Endothelial cell (in vitro differentiated cells): ENCODE results near the gene INSYN2B. TPM values are rescaled to one million over a fixed set of nuclear protein-coding genes. Genes with fewer than 3 reads are reported as not detected.

Experiments
- DNase-seq: peaks from one replicate; pipeline ENCODE4 v3.0.0; 2021; ENCODE audit warnings: low spot score
- H3K27ac Mint-ChIP-seq: one replicate; pipeline ENCODE4 v1.8.0; 2021; ENCODE audit warnings: mixed read lengths, inconsistent platforms; ENCODE audit not compliant: unreplicated experiment
- H3K27me3 Mint-ChIP-seq: one replicate; pipeline ENCODE4 v1.8.0; 2021; ENCODE audit warnings: mild to moderate bottlenecking, moderate library complexity, mixed read lengths, inconsistent platforms; ENCODE audit not compliant: unreplicated experiment
- H3K36me3 Mint-ChIP-seq: one replicate; pipeline ENCODE4 v1.8.0; 2021; ENCODE audit warnings: mild to moderate bottlenecking, low read depth, mixed read lengths, inconsistent platforms; ENCODE audit not compliant: unreplicated experiment
- H3K4me1 Mint-ChIP-seq: one replicate; pipeline ENCODE4 v1.8.0; 2021; ENCODE audit warnings: mild to moderate bottlenecking, mixed read lengths, inconsistent platforms; ENCODE audit not compliant: unreplicated experiment
- H3K4me3 Mint-ChIP-seq: one replicate; pipeline ENCODE4 v1.8.0; 2021; ENCODE audit warnings: mild to moderate bottlenecking, mixed read lengths, inconsistent platforms; ENCODE audit not compliant: unreplicated experiment
- H3K9me3 Mint-ChIP-seq: one replicate; pipeline ENCODE4 v1.8.0; 2021; ENCODE audit warnings: mixed read lengths, inconsistent platforms; ENCODE audit not compliant: unreplicated experiment
- CTCF ChIP-seq: fragments of 200-600 bp; sonication (generic); IDR thresholded peaks from one replicate; pipeline ENCODE4 v1.5.0; 2021; ENCODE audit warnings: antibody characterized with exemption; ENCODE audit not compliant: unreplicated experiment
- total RNA-seq: library from RNA; stranded (reverse); fragmentation: NEBNext Ultra II Directional; extraction: Animal tissue kit (Norgen Biotek cat#: 25700); gene quantifications from one replicate; pipeline ENCODE4 v1.2.1, GENCODE V29; 2021; ENCODE audit not compliant: unreplicated experiment

INSYN2B gene
- total RNA-seq, 1 donor from 2014 or later, result 4.5 TPM

GRCh38 chr5:169851321-169851850, 128.9 kb downstream of the INSYN2B start:
- TF ChIP-seq CTCF, result no peak
- no peak overlapping the region for H3K27ac Mint-ChIP-seq
- H3K4me3 Mint-ChIP-seq, result no peak overlapping the region
- no peak for DNase-seq
- H3K36me3 Mint-ChIP-seq, result peaks cover 8% of the 10 kb centered on the region
- H3K9me3 Mint-ChIP-seq, result peaks cover 4% of the 10 kb centered on the region
- H3K4me1 Mint-ChIP-seq, result no peaks in the 10 kb centered on the region
- H3K27me3 Mint-ChIP-seq, result peaks cover 6% of the 10 kb centered on the region

- H3K4me3 Mint-ChIP-seq, result no peak overlapping the region
Observed at GRCh38 chr5:169850409-169850808, 129.9 kb downstream of the INSYN2B start.

GRCh38 chr5:169848792-169849191, 131.5 kb downstream of the INSYN2B start:
- Mint-ChIP-seq H3K4me1 (no peaks in the 10 kb centered on the region), H3K9me3 (no peaks in the 10 kb centered on the region), H3K27ac (no peak overlapping the region), H3K36me3 (peaks cover 8% of the 10 kb centered on the region), H3K4me3 (no peak overlapping the region), H3K27me3 (peaks cover 2% of the 10 kb centered on the region)
- no peak for TF ChIP-seq CTCF
- no peak for DNase-seq

More at GRCh38 chr5:169850409-169850808, 129.9 kb downstream of the INSYN2B start:
- H3K27me3 Mint-ChIP-seq, result peaks cover 6% of the 10 kb centered on the region
- peaks cover 8% of the 10 kb centered on the region for H3K36me3 Mint-ChIP-seq
- H3K27ac Mint-ChIP-seq, result no peak overlapping the region
- no peaks in the 10 kb centered on the region for H3K4me1 Mint-ChIP-seq
- DNase-seq, result no peak
- peak; percentile 51 for TF ChIP-seq CTCF
- peaks cover 4% of the 10 kb centered on the region for H3K9me3 Mint-ChIP-seq

- Mint-ChIP-seq H3K4me1 (no peaks in the 10 kb centered on the region), H3K9me3 (no peaks in the 10 kb centered on the region), H3K27me3 (peaks cover 2% of the 10 kb centered on the region), H3K36me3 (peaks cover 8% of the 10 kb centered on the region), H3K4me3 (no peak overlapping the region), H3K27ac (no peak overlapping the region)
- no peak for TF ChIP-seq CTCF
- no peak for DNase-seq
Observed at GRCh38 chr5:169848271-169848670, 132.0 kb downstream of the INSYN2B start.

GRCh38 chr5:169847519-169847918, 132.8 kb downstream of the INSYN2B start:
- H3K27ac Mint-ChIP-seq, result no peak overlapping the region
- peaks cover 5% of the 10 kb centered on the region for H3K36me3 Mint-ChIP-seq
- no peaks in the 10 kb centered on the region for H3K27me3 Mint-ChIP-seq
- no peak overlapping the region for H3K4me3 Mint-ChIP-seq
- no peak for TF ChIP-seq CTCF
- DNase-seq, result no peak
- no peaks in the 10 kb centered on the region for H3K9me3 Mint-ChIP-seq
- no peaks in the 10 kb centered on the region for H3K4me1 Mint-ChIP-seq
